Stimulated activated CD4-positive, alpha-beta T cell treated with anti-CD3 and anti-CD28 coated beads, Interleukin-2, amount 100 ng/mL, for 24 hours (primary cell): ENCODE measurements around the gene SPATA21.
A peak's percentile ranks its signal among the peaks of the same experiment; 100 is the strongest.
"Not testable (repeated sequence)": the region's sequence is repeated elsewhere in the genome, so short reads cannot be mapped to it uniquely, and the experiment has no call there.

ENCODE experiments used
- DNase-seq, 2 donors: peaks; one replicate each; pipeline ENCODE4 v3.0.0-alpha.2; 2020

SPATA21 gene

DNA sequence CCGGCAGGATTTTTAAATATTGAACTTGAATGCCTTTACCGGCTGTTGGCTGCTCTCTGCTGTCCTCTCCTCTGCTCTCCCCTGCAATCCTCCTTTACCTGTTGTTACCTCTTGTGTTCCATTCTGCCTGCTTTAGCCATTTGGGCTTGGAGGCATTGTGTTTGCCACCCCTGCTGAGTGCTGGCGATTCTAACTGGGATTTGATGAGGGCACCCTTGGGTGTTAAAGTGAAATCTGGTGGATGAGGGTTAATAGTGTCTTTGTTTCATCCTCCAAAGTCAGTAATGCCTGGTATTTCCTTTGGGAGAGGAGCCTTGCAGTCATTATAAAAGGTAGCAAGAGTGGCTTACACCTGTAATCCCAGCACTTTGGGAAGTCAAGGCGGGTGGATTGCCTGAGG, 60.3 kb downstream of the SPATA21 start:
- no peak for DNase-seq

DNA sequence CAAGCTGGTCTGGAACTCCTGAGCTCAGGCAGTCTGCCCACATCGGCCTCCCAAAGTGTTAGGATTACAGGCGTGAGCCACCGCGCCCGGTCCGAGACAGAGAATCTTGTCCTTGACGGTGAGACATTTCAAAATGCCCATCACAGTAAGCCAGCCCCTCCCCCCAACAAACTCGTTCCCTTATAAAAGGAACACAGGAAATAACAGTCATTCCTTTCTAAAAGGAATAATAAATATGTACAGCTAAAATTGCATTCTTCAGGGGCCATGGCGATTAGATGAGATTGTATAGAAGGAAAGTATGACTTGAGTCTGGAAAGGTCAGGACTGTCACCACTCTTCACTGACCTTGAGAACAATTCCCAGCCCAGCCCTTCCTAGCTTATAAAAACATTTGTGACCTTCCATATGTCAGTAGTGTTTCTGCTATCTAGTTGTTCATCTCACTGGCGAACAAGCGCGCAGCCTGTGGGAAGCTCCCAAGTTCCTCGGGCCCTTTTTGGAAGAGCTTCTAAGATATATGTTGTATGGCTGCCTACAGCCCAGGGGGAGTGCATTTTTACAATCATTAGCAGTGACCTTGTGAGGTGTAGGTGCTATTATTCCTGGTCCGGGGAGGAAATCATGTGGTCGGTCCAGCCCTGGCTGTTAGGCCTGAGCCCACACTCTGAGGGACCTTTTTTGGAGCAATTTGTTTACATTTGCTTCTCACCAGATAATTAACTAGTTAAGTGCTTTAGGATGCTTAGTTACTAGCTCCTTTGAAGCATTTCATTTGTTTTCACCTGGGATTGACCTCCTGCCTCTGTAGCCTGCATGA, 61.5 kb downstream of the SPATA21 start:
- no peak for DNase-seq

DNA sequence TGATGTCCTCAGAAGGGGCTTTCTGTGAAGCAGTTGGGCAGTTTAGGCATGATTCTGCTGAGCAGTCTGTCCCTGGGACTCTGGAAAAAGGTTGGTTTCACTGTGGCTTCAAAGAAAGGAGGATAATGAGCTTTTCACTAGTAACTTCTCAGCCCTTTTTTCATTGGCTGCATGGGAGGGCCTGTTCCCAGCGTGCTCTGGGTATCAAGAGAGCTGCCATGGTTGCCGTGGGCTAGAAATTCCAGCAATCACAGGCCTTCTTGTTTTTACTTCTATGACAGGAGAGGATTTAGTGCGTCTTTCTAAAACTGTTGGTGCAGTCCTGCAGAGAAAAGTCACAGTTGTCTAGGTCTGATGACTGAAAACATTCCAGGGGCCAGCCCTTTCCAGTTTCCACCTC, 63.0 kb downstream of the SPATA21 start:
- no peak for DNase-seq

DNA sequence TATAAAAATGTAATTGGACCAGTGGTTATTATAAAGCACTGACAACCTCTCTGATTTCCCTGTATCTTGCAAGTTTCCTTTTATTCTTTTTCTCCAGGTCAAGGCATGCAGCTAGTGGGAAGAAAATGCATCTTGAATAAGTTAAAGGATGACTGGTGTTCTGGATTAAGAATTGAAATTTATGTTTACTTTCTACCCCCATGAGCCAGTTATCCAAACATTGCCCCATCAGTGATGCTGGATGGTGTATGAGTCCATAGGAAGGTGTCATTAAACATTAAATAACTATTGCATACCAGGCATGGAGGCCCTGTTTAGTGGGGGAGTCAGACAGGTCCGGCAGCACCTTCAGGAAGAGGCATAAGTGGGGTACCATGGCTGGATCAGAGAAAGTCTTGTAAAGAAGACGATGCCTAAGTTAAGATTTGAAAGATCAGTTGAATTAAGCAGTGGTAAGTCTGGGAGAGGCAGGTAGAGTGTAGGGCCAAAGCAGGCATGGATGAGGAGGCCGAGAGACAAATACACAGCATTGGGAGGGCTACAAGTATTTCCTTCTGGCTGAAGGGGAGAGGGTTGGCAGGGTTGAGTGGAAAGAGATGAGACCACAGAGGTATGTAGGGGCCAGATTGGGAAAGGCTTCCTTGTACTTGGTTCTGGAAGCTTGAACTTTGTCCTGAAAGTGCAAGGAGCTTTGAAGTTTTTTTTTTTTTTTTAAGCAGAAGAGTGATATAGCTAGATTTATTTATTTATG, 64.5 kb downstream of the SPATA21 start:
- no peak for DNase-seq

DNA sequence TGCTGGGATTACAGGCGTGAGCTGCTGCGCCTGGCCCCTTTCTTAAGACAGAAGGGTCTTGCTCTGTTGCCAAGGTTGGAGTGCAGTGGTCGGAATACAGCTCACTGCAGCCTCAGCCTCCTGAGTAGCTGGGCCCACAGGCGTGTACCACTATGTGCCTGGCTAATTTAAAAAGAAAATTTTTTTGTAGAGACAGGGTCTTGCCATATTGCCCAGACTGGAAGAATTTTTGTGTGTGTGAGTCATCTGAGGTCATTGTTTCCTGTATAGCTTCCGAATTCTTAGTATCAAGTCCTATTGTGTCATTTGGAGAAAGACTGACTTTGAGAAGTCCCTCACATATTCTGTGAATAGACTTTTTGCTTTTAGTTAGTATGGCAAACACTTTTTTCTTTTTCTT, 65.5 kb downstream of the SPATA21 start:
- no peak for DNase-seq

DNA sequence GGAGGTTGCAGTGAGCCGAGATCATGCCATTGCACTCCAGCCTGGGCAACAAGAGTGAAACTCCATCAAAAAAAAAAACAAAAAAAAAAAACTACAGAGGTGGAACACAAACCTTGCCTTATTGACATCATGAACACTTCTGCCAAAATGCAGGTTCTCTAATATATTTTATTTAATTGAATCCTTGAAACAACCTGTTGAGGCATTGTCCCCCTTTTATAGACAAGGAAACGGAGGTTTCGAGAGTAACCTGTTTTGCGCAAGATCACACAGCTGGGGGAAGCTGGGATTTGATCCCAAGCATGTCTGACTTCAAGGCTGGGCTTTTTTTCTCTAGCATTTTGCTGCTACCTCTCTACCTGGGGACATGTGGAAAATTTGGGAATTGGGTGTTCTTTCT, 67.4 kb downstream of the SPATA21 start:
- no peak for DNase-seq

DNA sequence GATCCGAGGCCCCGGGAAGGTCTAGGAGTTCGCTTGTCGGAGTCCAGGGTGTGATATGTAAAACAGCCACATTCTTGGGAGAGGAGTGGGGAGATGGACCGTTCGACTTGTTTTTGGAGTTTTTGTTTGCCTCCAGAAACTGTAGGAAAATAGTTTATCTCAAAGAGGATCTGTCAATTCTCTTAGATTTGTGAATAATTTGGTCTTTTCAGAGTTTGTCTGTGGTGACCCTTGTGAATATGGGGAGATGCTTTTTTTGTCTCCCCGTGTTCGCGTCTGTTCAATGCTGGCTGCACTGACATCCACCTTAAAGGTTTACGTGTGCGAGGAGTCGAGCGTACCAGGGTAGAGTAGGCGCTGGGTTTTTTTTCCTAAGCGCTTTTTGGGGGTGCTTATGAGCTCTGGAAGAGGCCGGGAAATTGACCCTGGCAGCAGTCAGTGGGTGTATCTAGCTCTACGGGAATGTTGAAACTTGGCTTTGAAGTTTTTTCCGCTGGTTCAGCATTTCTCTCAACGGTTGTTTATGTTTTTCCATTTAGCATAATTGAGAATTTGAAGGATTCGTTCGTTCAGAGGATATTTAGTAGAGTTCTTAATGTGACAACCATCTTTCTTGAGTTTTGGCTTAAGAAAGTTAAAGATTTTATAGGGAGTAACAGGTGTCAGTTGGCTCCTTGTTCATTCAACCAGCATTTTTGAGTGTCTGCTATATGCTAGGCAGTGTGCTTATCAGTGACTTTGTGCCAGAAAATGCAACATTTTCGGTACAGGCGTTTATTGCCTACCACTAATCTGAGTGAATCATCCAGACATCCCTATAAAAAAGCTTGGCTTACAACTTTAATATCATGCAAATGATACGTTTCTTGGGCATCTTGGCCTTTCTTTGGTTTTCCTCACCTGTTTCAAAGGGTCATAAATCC, 69.0 kb downstream of the SPATA21 start:
- peak in 1 of 2 donors; percentile 24 for DNase-seq

DNA sequence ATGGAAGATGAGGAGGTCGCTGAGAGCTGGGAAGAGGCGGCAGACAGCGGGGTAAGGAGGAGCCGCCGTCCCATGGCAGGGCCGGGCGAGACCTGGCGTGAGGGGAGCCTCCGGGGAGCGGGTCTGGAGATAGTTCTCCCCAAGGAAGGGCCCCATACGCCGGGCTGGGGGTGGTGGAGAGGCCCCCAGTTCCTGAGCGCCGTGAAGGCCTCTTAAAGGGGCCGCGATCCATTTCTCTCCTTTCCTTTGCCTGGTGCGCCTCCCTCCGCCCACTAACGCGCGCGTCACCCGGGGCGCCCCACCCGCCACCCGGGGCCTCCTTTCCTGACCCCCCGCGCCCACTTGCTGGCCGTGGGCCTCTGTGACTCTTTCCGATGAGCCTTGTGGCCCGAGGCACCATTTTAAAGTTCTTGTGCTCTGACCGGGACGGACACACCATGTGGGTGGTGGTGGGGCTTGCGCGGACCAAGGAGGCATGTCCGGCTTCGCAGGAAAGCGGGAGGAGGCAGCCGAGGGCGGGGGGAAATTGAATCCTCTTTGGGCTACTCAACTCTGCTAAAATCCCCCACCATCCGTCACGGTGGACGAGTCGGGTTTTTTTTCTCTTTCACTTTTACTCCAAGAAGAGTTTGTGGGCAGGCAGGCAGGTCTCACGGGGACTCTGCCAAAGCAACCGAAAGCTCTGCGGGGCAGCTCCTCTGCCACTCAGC, 69.8 kb downstream of the SPATA21 start:
- peak; percentile 86 to 87 for DNase-seq

DNA sequence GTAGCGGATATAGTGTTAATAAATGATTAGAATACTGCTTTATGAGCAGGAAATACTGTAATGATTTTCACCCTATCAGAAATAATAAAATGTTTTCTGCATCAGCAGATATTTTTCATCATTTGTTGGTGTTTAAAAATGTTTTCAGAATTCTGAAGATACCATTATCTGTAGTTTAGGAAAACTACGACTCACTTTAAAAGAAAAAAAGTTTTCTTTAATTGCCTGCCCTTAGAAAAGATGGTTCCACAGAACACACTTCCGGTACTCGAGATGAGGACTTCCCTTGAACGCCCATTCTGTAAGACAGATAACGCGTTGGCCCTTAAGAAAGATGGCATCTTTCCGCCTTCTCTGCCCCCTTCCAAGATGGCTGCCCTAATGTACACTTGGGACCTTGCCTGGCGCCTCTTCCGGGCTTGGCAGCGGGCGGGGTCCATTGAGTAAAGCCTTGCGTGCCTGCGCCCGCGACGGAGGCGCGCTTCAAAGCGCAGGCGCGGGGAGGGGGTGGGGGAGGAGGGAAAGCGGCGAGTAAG, 70.4 kb downstream of the SPATA21 start, which contains the start of gene SZRD1:
TSS of gene SZRD1 (plus strand) at position 521 of the 536 bp plus-strand sequence. CDS start 16 bp downstream, outside the sequence.
- DNase-seq: peak; percentile 93 to 94

DNA sequence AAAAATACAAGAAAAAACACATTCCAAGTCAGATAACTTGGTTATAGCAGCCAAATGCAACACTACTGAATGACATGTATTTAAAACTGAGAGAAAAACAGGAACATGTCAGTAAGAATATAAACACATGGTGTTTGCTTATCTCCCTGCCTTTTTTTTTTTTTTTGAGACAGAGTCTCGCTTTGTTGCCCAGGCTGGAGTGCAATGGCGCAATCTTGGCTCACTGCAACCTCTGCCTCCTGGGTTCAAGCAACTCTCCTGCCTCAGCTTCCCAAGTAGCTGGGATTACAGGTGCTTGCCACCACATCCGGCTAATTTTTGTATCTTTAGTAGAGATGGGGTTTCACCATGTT, 72.1 kb downstream of the SPATA21 start:
- not testable (repeated sequence) for DNase-seq

DNA sequence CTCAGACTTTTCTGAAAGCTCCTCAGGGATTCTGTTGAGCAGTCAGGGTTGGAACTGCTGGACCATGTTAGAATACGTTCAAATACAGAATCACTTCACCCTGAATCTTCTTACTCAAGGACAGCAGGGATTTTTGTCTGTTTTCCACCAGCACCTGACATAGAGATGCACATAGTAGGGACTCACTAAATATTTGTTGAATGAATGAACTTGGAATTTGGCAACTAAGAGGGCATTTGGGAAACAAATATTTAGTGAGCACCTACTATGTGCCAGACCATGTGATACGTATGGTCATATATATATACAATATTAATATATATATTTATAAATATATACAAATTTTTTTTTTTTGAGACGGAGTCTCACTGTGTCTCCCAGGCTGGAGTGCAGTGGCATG, 80.4 kb downstream of the SPATA21 start:
- DNase-seq: no peak

DNA sequence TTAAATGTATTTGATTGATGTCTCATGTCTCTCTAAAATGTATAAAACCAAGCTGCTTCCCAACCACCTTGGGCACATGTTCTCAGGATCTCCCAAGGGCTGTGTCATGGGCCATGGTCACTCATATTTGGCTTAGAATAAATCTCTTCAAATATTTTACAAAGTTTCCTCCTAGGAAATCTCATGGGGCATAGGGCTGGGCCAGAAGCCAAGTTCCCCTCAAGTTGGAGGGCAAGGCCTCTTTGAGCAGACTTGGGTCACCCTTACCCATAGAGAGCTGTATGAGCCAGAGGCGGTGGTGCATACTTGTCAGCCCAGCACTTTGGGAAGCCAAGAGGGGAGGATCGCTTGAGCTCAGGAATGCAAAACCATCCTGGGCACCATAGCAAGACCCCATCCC, 82.6 kb downstream of the SPATA21 start:
- no peak for DNase-seq

DNA sequence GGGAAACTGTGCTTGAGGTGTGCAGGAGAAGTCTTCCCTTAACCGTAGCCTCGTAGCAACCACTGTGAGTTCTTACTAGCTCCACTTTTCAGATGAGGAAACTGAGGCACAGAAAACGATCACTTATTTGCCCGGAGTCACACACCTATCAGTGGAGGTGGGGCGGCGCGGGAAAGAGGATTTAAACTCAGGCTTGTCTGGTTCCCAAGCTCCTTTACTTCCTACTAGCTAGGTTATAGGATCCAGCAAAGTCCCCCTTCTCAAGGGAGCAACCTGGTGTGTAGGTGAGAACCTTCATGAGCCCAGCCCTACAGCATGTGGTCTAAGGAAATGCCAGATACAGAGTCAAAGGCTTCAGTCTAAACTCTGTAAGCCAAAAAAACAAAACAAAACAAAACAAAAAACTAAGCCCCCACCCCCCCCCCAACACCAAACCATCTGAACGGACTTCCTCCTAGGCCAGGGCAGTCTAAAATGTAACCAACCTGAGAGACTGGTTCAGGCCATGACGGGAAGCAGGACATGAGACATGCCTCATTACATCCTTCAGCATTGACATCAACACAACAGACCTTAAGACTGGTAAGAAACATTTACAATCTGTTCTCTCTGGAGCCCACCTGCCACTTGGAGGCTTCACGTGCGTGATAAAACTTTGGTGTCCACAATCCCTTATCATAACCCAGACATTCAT, 84.2 kb downstream of the SPATA21 start:
- DNase-seq: no peak

DNA sequence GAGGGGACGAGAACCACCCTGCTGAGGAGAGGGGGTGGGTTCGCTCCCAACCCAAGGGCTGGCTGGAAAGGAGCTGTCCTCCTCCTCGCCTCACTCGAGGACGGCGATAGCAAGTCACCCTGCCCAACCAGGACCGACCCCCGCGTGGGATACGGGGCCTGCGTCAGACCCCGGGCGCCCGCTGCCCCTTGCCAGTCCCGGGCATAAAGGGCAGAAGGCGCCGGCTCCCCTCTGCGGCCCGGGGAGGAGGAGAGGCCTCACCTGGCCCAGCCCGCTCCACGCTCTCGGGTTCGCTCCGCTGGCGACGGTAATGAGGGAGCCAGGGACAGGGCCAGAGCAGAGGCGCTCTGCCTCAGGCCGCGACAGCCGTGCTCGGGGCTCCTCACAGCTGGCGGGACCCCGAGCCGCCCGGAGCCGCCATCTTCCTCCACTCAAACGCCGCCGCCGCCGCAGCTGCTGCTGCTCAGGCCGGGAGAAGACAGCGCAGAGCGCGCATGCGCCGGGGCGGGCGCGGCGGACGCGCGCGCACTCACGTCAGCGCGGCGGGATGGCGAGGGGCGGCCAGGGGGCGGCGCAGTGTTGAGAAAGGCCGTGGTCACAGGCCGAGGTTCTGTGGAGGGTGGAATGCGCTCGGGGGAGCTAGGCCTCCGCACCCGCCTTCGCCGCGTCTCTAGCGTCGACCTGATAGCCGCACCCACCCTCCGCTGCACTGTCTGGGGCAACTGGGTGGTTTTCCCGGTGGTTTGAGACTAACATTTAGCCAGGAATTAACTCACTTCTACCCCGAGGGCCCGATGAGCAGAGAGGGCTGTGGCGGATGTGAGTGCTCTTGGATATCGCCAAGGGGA, 85.0 kb downstream of the SPATA21 start, which contains the start of gene FBXO42:
TSS of gene FBXO42 (minus strand) at position 487 of the 848 bp plus-strand sequence. CDS start 37,062 bp downstream, outside the sequence.
- peak; percentile 90 to 91 for DNase-seq

DNA sequence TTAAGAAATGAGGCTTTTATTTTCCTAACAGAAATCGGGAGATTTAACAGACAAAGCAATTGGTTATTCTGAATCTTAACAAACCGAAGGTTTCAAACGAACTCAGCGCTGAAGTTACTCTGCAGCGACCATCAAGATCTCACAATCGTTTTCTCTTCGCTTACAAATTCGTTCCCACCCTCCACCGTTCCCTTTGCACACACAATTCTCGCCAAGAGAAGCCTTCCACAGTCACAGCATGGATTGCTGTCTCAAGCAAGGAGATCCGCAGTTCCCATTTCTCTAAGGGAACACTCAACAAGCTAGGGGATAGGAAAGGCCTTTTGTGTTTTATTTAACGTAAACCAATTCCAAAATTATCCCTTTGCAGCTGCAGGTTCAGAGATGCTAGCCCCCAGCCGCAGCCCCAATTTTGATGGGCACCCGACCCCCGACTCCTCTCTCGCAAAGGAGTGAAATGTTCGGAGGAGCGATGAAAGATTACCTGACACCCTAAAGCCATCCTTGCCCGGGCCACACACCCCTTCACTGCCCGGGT, 85.7 kb downstream of the SPATA21 start:
- no peak for DNase-seq

DNA sequence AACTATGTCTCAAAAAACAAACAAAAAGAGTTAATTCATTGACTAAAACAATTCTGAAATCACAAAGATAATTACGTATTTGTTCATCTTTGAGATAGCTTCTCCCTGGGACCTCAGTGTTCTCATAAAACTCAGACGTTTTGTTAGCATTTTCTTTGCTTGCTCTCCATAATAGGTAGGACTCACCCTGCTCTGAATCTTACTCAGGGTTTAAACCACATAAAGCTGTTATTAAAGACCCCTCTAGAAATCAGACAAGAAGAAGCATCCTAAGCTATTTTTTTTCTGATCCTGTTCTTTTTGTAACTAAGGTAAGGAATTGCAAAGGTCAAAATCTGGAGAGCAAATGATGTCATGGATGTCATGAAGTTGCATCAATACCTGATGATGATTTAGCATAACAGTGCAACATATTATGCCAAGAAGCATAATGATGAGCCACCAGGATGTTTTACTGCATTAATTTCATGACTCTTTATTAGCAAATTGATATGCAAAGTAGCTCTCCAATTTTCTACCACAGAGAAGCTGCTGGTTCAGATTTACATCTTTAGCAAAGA, 87.3 kb downstream of the SPATA21 start:
- DNase-seq: no peak
